GM12878 (cell line): Measurements from ENCODE around the gene DLK1. TPM values are rescaled to one million over a fixed set of nuclear protein-coding genes. Genes with fewer than 3 reads are reported as not detected.

Experiments used
- ATAC-seq: fragments of 200-7000 bp; cut with Tn5 transposase; 3 replicates; pipeline ENCODE4 v1.9.1; 2020; ENCODE audit warnings: mild to moderate bottlenecking, moderate library complexity
- BruUV-seq: library from RNA; stranded (reverse); fragments of 400-500 nt; replicated peaks from 2 replicates; lab custom pipeline; 2021; lab: Mats Ljungman, UMichigan
- CTCF ChIA-PET: fragments of 300-600 bp; sonication (Branson Sonifier 250); formaldehyde crosslinking; extraction: SDS; loops from one replicate; lab custom pipeline; 2021; ENCODE audit warnings: inconsistent platforms; lab: Yijun Ruan, JAX
- POLR2A ChIA-PET: fragments of 350-600 bp; formaldehyde crosslinking; extraction: SDS; loops from one replicate; lab custom pipeline; 2021; ENCODE audit warnings: inconsistent platforms; lab: Charles Lee
- RAD21 ChIA-PET: fragments of 300-600 bp; sonication (Branson Sonifier 250); formaldehyde crosslinking; loops from one replicate; lab custom pipeline; 2023; ENCODE audit warnings: antibody characterized with exemption; ENCODE audit not compliant: unreplicated experiment; lab: Charles Lee
- SMC1A ChIA-PET: fragments of 300-600 bp; sonication (Branson Sonifier 250); formaldehyde crosslinking; loops from one replicate; lab custom pipeline; 2023; ENCODE audit not compliant: unreplicated experiment, uncharacterized antibody; lab: Charles Lee
- DNase-seq: peaks from one replicate; pipeline ENCODE4 v3.0.0-alpha.2; 2011; ENCODE audit warnings: low read depth, low spot score
- FAIRE-seq: peaks from 3 replicates; lab custom pipeline; 2011; peaks lifted over from hg19 to GRCh38; lab: Jason Lieb, UNC
- H2AFZ ChIP-seq: 2 replicates; pipeline ENCODE4 v1.6.0; 2011; ENCODE audit warnings: low read depth, low read length, control low read depth; ENCODE audit not compliant: control insufficient read depth
- H3K27ac ChIP-seq: 2 replicates; pipeline ENCODE4 v1.5.1; 2011; ENCODE audit warnings: control low read depth; ENCODE audit not compliant: control insufficient read depth, insufficient read depth
- H3K27me3 ChIP-seq, 2 experiments: replicated peaks in 1 of 2; 2 replicates each; pipeline versions ENCODE4 v1.6.0 to v1.6.1; 2011; ENCODE audit warnings: low read length in 1 of 2; ENCODE audit not compliant: control insufficient read depth in 2 of 2, insufficient read depth in 2 of 2
- H3K36me3 ChIP-seq, 2 experiments: 2 replicates each; pipeline ENCODE4 v1.5.1; 2011; ENCODE audit warnings: low read length in 1 of 2; ENCODE audit not compliant: control insufficient read depth in 2 of 2, insufficient read depth in 2 of 2
- H3K4me1 ChIP-seq: 2 replicates; pipeline ENCODE4 v1.6.1; 2011; ENCODE audit warnings: mild to moderate bottlenecking, low read length, moderate library complexity, mixed read lengths; ENCODE audit not compliant: control insufficient read depth, insufficient read depth
- H3K4me2 ChIP-seq: 2 replicates; pipeline ENCODE4 v1.6.0; 2011; ENCODE audit warnings: control low read depth; ENCODE audit not compliant: control insufficient read depth, insufficient read depth
- H3K4me3 ChIP-seq: fragments of 200-600 bp; sonication (generic); 2 replicates; pipeline ENCODE4 v1.5.1; 2016
- H3K79me2 ChIP-seq: 2 replicates; pipeline ENCODE4 v1.6.0; 2011; ENCODE audit warnings: low read length; ENCODE audit not compliant: control insufficient read depth, insufficient read depth
- H3K9ac ChIP-seq: 2 replicates; pipeline ENCODE4 v1.8.0; 2011; ENCODE audit warnings: low read length, control low read depth, mixed read lengths; ENCODE audit not compliant: control insufficient read depth, insufficient read depth
- H3K9me3 ChIP-seq: replicated peaks from 3 replicates; pipeline ENCODE4 v1.5.1; 2011; ENCODE audit warnings: mild to moderate bottlenecking, low read length; ENCODE audit not compliant: control insufficient read depth, insufficient read depth
- H4K20me1 ChIP-seq: 2 replicates; pipeline ENCODE4 v1.6.0; 2011; ENCODE audit not compliant: control insufficient read depth, insufficient read depth
- ASH2L ChIP-seq: fragments of 300-600, 200-600 bp; sonication (generic); IDR thresholded peaks from 2 replicates; pipeline ENCODE4 v1.6.1; 2017; ENCODE audit warnings: low read depth, mild to moderate bottlenecking, borderline replicate concordance
- BRCA1 ChIP-seq: IDR thresholded peaks from 2 replicates; pipeline ENCODE4 v1.6.1; 2011; ENCODE audit warnings: low read depth, low read length, improper control_type of control experiment
- EED ChIP-seq: sonication (generic); IDR thresholded peaks from 2 replicates; pipeline ENCODE4 v1.6.1; 2016; ENCODE audit warnings: antibody characterized with exemption, low read depth
- EGR1 ChIP-seq, 2 experiments: IDR thresholded peaks; 1 replicate in 1 of 2; 2 replicates in 1 of 2; pipeline ENCODE4 v1.6.1; 2011 to 2012; ENCODE audit warnings: low read depth in 2 of 2, low read length in 2 of 2, borderline replicate concordance in 1 of 2, mild to moderate bottlenecking in 1 of 2, moderate library complexity in 1 of 2
- FOXK2 ChIP-seq: fragments of 450-650 bp; IDR thresholded peaks from 2 replicates; pipeline ENCODE4 v1.6.1; 2017; ENCODE audit warnings: mild to moderate bottlenecking, moderate library complexity
- GABPA ChIP-seq: IDR thresholded peaks from 2 replicates; pipeline ENCODE4 v1.6.1; 2014; ENCODE audit warnings: antibody characterized with exemption, low read depth, mild to moderate bottlenecking, inconsistent platforms
- HCFC1 ChIP-seq: fragments of 150-350 bp; IDR thresholded peaks from 2 replicates; pipeline ENCODE4 v1.6.1; 2014; ENCODE audit warnings: low read length
- HDAC2 ChIP-seq: fragments of 200-600 bp; sonication (generic); IDR thresholded peaks from 2 replicates; pipeline ENCODE4 v1.6.1; 2017
- HDAC6 ChIP-seq: fragments of 200-600 bp; sonication (generic); IDR thresholded peaks from one replicate; pipeline ENCODE4 v1.8.0; 2017; ENCODE audit warnings: antibody characterized with exemption; ENCODE audit not compliant: unreplicated experiment
- MEF2A ChIP-seq: IDR thresholded peaks from 2 replicates; pipeline ENCODE4 v1.6.1; 2011; ENCODE audit warnings: low read depth, mild to moderate bottlenecking, low read length, moderate library complexity; ENCODE audit not compliant: insufficient read depth
- RAD21 ChIP-seq: IDR thresholded peaks from 2 replicates; pipeline ENCODE4 v1.6.1; 2011; ENCODE audit warnings: mild to moderate bottlenecking, low read depth, low read length, moderate library complexity; ENCODE audit not compliant: insufficient read depth
- RAD51 ChIP-seq: fragments of 450-650 bp; IDR thresholded peaks from 2 replicates; pipeline ENCODE4 v1.6.1; 2016; ENCODE audit warnings: moderate library complexity, mild to moderate bottlenecking, inconsistent platforms
- RELA ChIP-seq: fragments of 450-650 bp; IDR thresholded peaks from 2 replicates; pipeline ENCODE4 v1.8.0; 2014; ENCODE audit warnings: borderline replicate concordance; ENCODE audit not compliant: partially characterized antibody
- SMC3 ChIP-seq: IDR thresholded peaks from 2 replicates; pipeline ENCODE4 v1.6.1; 2011; ENCODE audit warnings: low read length, improper control_type of control experiment, borderline replicate concordance
- SREBF1 ChIP-seq: IDR thresholded peaks from 2 replicates; pipeline ENCODE4 v1.6.1; 2012; ENCODE audit warnings: mild to moderate bottlenecking, low read length
- WGBS: methylation state at CpG from one replicate; pipeline ENCODE4 v1.1.6; 2016; ENCODE audit warnings: low lambda C conversion rate; ENCODE audit not compliant: insufficient replicate concordance, insufficient coverage; ENCODE audit errors: missing lambda C conversion rate; 5-methylcytosine and 5-hydroxymethylcytosine counted together
- in situ Hi-C: fragments of 300-500 bp; cut with MboI; formaldehyde crosslinking; loops from 9 replicates; pipeline ENCODE4 v1.14.3; 2018; ENCODE audit warnings: mixed read lengths
- intact Hi-C: fragments of 100-400 bp; cut with micrococcal nuclease; formaldehyde crosslinking; loops from one replicate; pipeline ENCODE4 v1.14.2; 2022; ENCODE audit not compliant: unreplicated experiment
- polyA plus RNA-seq, 11 experiments: library from polyadenylated mRNA; depleted of rRNA in 4 of 11; unstranded in 6 of 11; stranded (reverse) in 5 of 11; fragments of >200 nt; fragmentation: Nextera tagmentation in 4 of 11; fragmentation: Illumina TruSeq in 1 of 11; extraction: Ambion mirVana in 4 of 11; extraction: Trizol in 1 of 11; gene quantifications; 1 replicate in 1 of 11; 2 replicates in 10 of 11; pipeline versions ENCODE4 v1.2.1 to v1.2.3, GENCODE V29; 2011 to 2016; ENCODE audit warnings: inconsistent platforms in 2 of 11, missing spikeins in 2 of 11, low read depth in 1 of 11
- total RNA-seq, 4 experiments: library from RNA; depleted of rRNA in 3 of 4; stranded (reverse); fragments of >200 nt in 3 of 4; fragmentation: Illumina TruSeq in 1 of 4; extraction: Trizol in 1 of 4; gene quantifications; 2 replicates each; pipeline versions ENCODE4 v1.2.1 to v1.2.3, GENCODE V29; 2013 to 2021
- TF ChIP-seq, protein P1 (sequence below): fragments of 450-650 bp; IDR thresholded peaks from 2 replicates; pipeline ENCODE4 v1.6.1; 2017; ENCODE audit warnings: low read depth, mild to moderate bottlenecking, moderate library complexity
- TF ChIP-seq, protein P2 (sequence below): IDR thresholded peaks from 2 replicates; pipeline ENCODE4 v1.6.1; 2011; ENCODE audit warnings: borderline replicate concordance, low read depth, mild to moderate bottlenecking, moderate library complexity, low read length; ENCODE audit not compliant: insufficient read depth, poor library complexity, severe bottlenecking

Gene DLK1
- total and polyA plus RNA-seq, 10 of the 15 experiments (the other 5 are each of a cell fraction or from before 2014, with no cell fraction given) = 0.87 TPM; not detected in 9

DNA sequence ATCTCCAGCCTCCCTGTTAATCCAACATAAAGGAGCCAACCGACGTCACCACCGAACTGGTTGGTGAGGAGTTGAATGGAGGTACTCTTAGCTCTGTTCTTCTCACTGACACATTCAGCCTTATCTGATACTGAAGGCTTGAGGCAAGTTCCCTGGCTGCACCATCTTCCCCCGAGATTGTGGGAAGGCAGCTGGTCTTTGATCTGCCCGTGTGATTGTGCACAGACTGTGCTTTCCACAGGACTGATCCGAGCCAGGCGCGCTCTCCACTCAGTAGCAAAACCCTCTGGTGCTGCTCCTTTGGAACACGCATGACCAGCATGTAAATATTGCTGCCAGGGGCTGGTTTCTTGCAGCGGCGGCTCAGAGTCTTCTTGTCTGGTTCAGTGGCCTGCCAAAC lies 30.1 kb upstream of the DLK1 start (continued):
- TF ChIP-seq HDAC2 = no peak
- no peak for TF ChIP-seq SMC3
- no peak for TF ChIP-seq ASH2L
- TF ChIP-seq RELA = no peak
- no peak for TF ChIP-seq EGR1 (IDR thresholded peaks at IDR 0.05; ENCODE audit: borderline replicate concordance in 1 of 2, low read depth in 2 of 2, low read length in 2 of 2)
- no peak for TF ChIP-seq BRCA1
- TF ChIP-seq, protein P1, sequence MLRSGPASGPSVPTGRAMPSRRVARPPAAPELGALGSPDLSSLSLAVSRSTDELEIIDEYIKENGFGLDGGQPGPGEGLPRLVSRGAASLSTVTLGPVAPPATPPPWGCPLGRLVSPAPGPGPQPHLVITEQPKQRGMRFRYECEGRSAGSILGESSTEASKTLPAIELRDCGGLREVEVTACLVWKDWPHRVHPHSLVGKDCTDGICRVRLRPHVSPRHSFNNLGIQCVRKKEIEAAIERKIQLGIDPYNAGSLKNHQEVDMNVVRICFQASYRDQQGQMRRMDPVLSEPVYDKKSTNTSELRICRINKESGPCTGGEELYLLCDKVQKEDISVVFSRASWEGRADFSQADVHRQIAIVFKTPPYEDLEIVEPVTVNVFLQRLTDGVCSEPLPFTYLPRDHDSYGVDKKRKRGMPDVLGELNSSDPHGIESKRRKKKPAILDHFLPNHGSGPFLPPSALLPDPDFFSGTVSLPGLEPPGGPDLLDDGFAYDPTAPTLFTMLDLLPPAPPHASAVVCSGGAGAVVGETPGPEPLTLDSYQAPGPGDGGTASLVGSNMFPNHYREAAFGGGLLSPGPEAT = no peak
- TF ChIP-seq MEF2A = no peak
- no peak for TF ChIP-seq EED
- TF ChIP-seq HDAC6 = no peak
- TF ChIP-seq RAD21 = no peak
- no peak for TF ChIP-seq FOXK2
- TF ChIP-seq SREBF1 = no peak
- TF ChIP-seq GABPA = no peak

DNA sequence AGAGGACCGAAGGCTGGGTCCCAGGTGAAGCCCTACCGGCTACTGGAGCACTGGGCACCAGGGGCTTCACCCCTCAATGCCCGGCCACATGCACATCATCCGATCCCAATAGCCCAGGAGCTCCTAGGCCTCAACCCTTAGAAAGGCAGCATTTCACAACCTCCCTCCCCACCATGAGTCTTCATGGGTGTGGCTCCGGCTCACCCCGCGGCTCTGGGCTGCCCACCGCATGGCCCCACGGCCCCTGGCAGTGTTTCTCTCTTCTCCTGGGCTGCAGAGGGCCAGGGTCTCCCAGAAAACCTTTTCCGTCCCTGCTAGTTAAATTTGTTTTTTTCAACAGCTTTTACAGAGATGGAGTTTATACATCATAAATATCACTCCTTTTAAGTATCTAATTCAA lies 28.6 kb upstream of the DLK1 start:
- WGBS = 54% methylated on average over 10 of the region's 10 CpGs
- Histone ChIP-seq H3K4me2 (no peak overlapping the region), H3K4me1 (no peaks in the 10 kb centered on the region), H3K27me3 (no peaks in the 10 kb centered on the region; a peak in 1 of 4 replicates), H3K79me2 (no peaks in the 10 kb centered on the region), H3K4me3 (no peak overlapping the region)
- CTCF ChIA-PET = no interaction called here
- in situ Hi-C loops = no loop called here
- intact Hi-C loops = no loop called here
- DNase-seq = no peak
- TF ChIP-seq, protein P2, sequence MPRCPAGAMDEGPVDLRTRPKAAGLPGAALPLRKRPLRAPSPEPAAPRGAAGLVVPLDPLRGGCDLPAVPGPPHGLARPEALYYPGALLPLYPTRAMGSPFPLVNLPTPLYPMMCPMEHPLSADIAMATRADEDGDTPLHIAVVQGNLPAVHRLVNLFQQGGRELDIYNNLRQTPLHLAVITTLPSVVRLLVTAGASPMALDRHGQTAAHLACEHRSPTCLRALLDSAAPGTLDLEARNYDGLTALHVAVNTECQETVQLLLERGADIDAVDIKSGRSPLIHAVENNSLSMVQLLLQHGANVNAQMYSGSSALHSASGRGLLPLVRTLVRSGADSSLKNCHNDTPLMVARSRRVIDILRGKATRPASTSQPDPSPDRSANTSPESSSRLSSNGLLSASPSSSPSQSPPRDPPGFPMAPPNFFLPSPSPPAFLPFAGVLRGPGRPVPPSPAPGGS = no peak
- TF ChIP-seq RAD51 (no peak), HCFC1 (no peak)
- TF ChIP-seq, all 136 proteins: peak for 0
- H3K36me3 ChIP-seq = no peaks in the 10 kb centered on the region
- no TSS peak for BruUV-seq
- H3K27ac ChIP-seq = no peak overlapping the region
- no peak overlapping the region for H2AFZ ChIP-seq
- no peak overlapping the region for H3K9ac ChIP-seq
- H4K20me1 ChIP-seq = no peaks in the 10 kb centered on the region
- no peaks in the 10 kb centered on the region for H3K9me3 ChIP-seq
- RAD21 ChIA-PET = no interaction called here
- SMC1A ChIA-PET = no interaction called here
- POLR2A ChIA-PET = no interaction called here
- FAIRE-seq = no peak
- no peak for ATAC-seq
